ENCODE measurements around the gene BMPR1A. TPM values are rescaled to one million over a fixed set of nuclear protein-coding genes. Genes with fewer than 3 reads are reported as not detected.

The BMPR1A gene
- total and polyA plus RNA-seq, 10 of the 15 experiments (the other 5 are each of a cell fraction or from before 2014, with no cell fraction given) = 2.3 to 22.7 (median 13.1) TPM

DNA sequence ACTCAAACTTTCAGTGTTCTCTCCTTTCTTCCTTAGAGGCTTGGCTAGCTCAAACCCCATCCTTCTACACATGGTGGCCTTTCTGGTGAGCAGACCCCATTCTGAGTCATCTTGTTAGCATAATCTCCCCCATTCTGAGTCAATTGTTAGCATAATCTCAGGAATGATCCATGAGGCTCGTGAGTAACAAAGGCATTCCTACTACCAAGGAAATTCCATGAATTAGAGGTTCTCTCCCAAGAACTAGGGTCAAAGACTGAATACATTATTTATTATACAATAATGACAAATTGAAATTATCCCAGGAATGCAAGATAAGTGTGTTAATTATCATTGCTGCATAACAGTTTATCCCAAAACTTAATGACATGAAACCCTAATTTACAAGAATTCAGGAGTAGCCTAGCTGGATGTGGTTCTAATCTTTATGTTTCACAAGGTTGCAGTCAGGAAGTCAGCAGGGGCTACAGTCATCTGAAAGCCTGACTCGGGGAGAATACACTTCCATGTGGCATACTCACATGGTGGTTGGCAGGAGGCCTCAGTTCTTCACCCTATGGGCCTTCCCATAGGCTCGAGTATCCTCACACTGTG, 100.8 kb downstream of the BMPR1A start:
- no peak for FAIRE-seq
- intact Hi-C loops (cut with micrococcal nuclease; ENCODE audit: unreplicated experiment) = no loop called here
- ATAC-seq = no peak
- Histone ChIP-seq H3K9ac (ENCODE audit: control insufficient read depth, insufficient read depth, low read length) (no peak overlapping the region), H3K36me3 (ENCODE audit: control insufficient read depth in 2 of 2, insufficient read depth in 2 of 2, low read length in 1 of 2) (no peaks in the 10 kb centered on the region), H3K79me2 (ENCODE audit: control insufficient read depth, insufficient read depth, low read length) (no peaks in the 10 kb centered on the region), H3K27me3 (replicated peaks in 1 of 2; ENCODE audit: control insufficient read depth in 2 of 2, insufficient read depth in 2 of 2, low read length in 1 of 2) (no peaks in the 10 kb centered on the region), H3K9me3 (replicated peaks; ENCODE audit: control insufficient read depth, insufficient read depth, low read length) (no peaks in the 10 kb centered on the region; the same call in 1 of the 3 replicates), H3K4me2 (ENCODE audit: control insufficient read depth, insufficient read depth) (no peak overlapping the region), H2AFZ (ENCODE audit: control insufficient read depth, low read depth, low read length) (no peak overlapping the region), H3K4me3 (no peak overlapping the region), H4K20me1 (ENCODE audit: control insufficient read depth, insufficient read depth) (no peaks in the 10 kb centered on the region), H3K27ac (ENCODE audit: control insufficient read depth, insufficient read depth) (no peak overlapping the region), H3K4me1 (ENCODE audit: control insufficient read depth, insufficient read depth, low read length) (no peaks in the 10 kb centered on the region)
- DNase-seq (ENCODE audit: low read depth, low spot score) = no peak
- ChIA-PET POLR2A (interaction anchor here (0.5 kb wide), 1 partner anchor 43 kb away, joined by 3 read pairs; no protein-coding TSS in a partner anchor), SMC1A (ENCODE audit: uncharacterized antibody, unreplicated experiment) (interaction anchor here (1.8 kb wide), 1 partner anchor 8 kb away, joined by 4 read pairs; no protein-coding TSS in a partner anchor), CTCF (interaction anchor here (1.5 kb wide), 1 partner anchor 16 kb away, joined by 3 read pairs; no protein-coding TSS in a partner anchor), RAD21 (ENCODE audit: unreplicated experiment) (no interaction called here)
- WGBS (ENCODE audit: insufficient coverage, insufficient replicate concordance, low lambda C conversion rate, missing lambda C conversion rate) = 52% methylated on average over 3 of the region's 3 CpGs
- no TSS peak for BruUV-seq (replicated peaks)
- in situ Hi-C loops (cut with MboI) = no loop called here
- TF ChIP-seq RFX5 (IDR thresholded peaks at IDR 0.05; ENCODE audit: low read depth, low read length) = no peak
- TF ChIP-seq IKZF2 (IDR thresholded peaks at IDR 0.05) = no peak
- TF ChIP-seq, protein P1, sequence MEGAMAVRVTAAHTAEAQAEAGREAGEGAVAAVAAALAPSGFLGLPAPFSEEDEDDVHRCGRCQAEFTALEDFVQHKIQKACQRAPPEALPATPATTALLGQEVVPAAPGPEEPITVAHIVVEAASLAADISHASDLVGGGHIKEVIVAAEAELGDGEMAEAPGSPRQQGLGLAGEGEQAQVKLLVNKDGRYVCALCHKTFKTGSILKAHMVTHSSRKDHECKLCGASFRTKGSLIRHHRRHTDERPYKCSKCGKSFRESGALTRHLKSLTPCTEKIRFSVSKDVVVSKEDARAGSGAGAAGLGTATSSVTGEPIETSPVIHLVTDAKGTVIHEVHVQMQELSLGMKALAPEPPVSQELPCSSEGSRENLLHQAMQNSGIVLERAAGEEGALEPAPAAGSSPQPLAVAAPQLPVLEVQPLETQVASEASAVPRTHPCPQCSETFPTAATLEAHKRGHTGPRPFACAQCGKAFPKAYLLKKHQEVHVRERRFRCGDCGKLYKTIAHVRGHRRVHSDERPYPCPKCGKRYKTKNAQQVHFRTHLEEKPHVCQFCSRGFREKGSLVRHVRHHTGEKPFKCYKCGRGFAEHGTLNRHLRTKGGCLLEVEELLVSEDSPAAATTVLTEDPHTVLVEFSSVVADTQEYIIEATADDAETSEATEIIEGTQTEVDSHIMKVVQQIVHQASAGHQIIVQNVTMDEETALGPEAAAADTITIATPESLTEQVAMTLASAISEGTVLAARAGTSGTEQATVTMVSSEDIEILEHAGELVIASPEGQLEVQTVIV (IDR thresholded peaks at IDR 0.05; ENCODE audit: borderline replicate concordance, partially characterized antibody) = no peak
- TF ChIP-seq WRNIP1 (IDR thresholded peaks at IDR 0.05; ENCODE audit: borderline replicate concordance, low read depth, low read length) = no peak
- no peak for TF ChIP-seq SIN3A (IDR thresholded peaks at IDR 0.05; ENCODE audit: low read depth, low read length)
- TF ChIP-seq, protein P2, sequence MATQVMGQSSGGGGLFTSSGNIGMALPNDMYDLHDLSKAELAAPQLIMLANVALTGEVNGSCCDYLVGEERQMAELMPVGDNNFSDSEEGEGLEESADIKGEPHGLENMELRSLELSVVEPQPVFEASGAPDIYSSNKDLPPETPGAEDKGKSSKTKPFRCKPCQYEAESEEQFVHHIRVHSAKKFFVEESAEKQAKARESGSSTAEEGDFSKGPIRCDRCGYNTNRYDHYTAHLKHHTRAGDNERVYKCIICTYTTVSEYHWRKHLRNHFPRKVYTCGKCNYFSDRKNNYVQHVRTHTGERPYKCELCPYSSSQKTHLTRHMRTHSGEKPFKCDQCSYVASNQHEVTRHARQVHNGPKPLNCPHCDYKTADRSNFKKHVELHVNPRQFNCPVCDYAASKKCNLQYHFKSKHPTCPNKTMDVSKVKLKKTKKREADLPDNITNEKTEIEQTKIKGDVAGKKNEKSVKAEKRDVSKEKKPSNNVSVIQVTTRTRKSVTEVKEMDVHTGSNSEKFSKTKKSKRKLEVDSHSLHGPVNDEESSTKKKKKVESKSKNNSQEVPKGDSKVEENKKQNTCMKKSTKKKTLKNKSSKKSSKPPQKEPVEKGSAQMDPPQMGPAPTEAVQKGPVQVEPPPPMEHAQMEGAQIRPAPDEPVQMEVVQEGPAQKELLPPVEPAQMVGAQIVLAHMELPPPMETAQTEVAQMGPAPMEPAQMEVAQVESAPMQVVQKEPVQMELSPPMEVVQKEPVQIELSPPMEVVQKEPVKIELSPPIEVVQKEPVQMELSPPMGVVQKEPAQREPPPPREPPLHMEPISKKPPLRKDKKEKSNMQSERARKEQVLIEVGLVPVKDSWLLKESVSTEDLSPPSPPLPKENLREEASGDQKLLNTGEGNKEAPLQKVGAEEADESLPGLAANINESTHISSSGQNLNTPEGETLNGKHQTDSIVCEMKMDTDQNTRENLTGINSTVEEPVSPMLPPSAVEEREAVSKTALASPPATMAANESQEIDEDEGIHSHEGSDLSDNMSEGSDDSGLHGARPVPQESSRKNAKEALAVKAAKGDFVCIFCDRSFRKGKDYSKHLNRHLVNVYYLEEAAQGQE (IDR thresholded peaks at IDR 0.05; ENCODE audit: low read depth, low read length) = no peak
- TF ChIP-seq, protein P3, sequence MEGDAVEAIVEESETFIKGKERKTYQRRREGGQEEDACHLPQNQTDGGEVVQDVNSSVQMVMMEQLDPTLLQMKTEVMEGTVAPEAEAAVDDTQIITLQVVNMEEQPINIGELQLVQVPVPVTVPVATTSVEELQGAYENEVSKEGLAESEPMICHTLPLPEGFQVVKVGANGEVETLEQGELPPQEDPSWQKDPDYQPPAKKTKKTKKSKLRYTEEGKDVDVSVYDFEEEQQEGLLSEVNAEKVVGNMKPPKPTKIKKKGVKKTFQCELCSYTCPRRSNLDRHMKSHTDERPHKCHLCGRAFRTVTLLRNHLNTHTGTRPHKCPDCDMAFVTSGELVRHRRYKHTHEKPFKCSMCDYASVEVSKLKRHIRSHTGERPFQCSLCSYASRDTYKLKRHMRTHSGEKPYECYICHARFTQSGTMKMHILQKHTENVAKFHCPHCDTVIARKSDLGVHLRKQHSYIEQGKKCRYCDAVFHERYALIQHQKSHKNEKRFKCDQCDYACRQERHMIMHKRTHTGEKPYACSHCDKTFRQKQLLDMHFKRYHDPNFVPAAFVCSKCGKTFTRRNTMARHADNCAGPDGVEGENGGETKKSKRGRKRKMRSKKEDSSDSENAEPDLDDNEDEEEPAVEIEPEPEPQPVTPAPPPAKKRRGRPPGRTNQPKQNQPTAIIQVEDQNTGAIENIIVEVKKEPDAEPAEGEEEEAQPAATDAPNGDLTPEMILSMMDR (IDR thresholded peaks at IDR 0.05 in 2 of 3, conservative IDR thresholded peaks at IDR 0.05 in 1 of 3; ENCODE audit: control insufficient read depth in 2 of 3, extremely low read depth in 1 of 3, insufficient read depth in 1 of 3, low read depth in 3 of 3, low read length in 3 of 3) = no peak
- TF ChIP-seq HDAC6 (IDR thresholded peaks at IDR 0.05; ENCODE audit: unreplicated experiment) = no peak
- TF ChIP-seq, protein P4, sequence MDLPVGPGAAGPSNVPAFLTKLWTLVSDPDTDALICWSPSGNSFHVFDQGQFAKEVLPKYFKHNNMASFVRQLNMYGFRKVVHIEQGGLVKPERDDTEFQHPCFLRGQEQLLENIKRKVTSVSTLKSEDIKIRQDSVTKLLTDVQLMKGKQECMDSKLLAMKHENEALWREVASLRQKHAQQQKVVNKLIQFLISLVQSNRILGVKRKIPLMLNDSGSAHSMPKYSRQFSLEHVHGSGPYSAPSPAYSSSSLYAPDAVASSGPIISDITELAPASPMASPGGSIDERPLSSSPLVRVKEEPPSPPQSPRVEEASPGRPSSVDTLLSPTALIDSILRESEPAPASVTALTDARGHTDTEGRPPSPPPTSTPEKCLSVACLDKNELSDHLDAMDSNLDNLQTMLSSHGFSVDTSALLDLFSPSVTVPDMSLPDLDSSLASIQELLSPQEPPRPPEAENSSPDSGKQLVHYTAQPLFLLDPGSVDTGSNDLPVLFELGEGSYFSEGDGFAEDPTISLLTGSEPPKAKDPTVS (IDR thresholded peaks at IDR 0.05; ENCODE audit: low read depth, low read length) = no peak
- TF ChIP-seq HDGF (IDR thresholded peaks at IDR 0.05) = no peak
- TF ChIP-seq CBFB (IDR thresholded peaks at IDR 0.05; ENCODE audit: low read depth) = no peak

Data from GM12878 (cell line).